Right lobe of liver (tissue), 6 donors: Measurements from ENCODE around the gene P2RY12. TPM values are rescaled to one million over a fixed set of nuclear protein-coding genes. Genes with fewer than 3 reads are reported as not detected.

Experiments used
- ATAC-seq, 4 donors: fragments of 200-7000 bp; cut with Tn5 transposase; one replicate each; pipeline ENCODE4 v1.9.1; 2020; ENCODE audit warnings: mild to moderate bottlenecking in 4 of 4, moderate library complexity in 4 of 4
- DNase-seq, 3 donors: peaks; one replicate each; pipeline ENCODE4 v3.0.0-alpha.2; 2020
- H3K27ac ChIP-seq, 3 donors: fragments of 200-600 bp; one replicate each; pipeline ENCODE4 v1.8.0; 2022
- H3K27me3 ChIP-seq, 2 donors: fragments of 200-600 bp; one replicate each; pipeline ENCODE4 v1.8.0; 2022
- H3K36me3 ChIP-seq, 4 donors: fragments of 200-600 bp; sonication (generic) in 1 of 4; one replicate each; pipeline versions ENCODE4 v1.5.1 to v1.8.0; 2017 to 2022; ENCODE audit warnings: control low read depth in 1 of 4
- H3K4me1 ChIP-seq, 4 donors: fragments of 200-600 bp; sonication (generic) in 1 of 4; one replicate each; pipeline versions ENCODE4 v1.5.1 to v1.8.0; 2017 to 2022; ENCODE audit warnings: control low read depth in 1 of 4
- H3K4me3 ChIP-seq, 3 donors: fragments of 200-600 bp; one replicate each; pipeline ENCODE4 v1.8.0; 2022
- H3K9me3 ChIP-seq, 4 donors: fragments of 200-600 bp; sonication (generic) in 1 of 4; one replicate each; pipeline versions ENCODE4 v1.5.1 to v1.8.0; 2017 to 2022; ENCODE audit warnings: control low read depth in 1 of 4
- POLR2A ChIP-seq: fragments of 450-650 bp; IDR thresholded peaks from one replicate; pipeline ENCODE4 v1.6.1; 2017; ENCODE audit warnings: antibody characterized with exemption, mild to moderate bottlenecking
- WGBS: methylation state at CpG from one replicate; pipeline ENCODE4 v1.1.6; 2018; ENCODE audit warnings: low coverage, low lambda C conversion rate; ENCODE audit not compliant: insufficient coverage; ENCODE audit errors: missing lambda C conversion rate; 5-methylcytosine and 5-hydroxymethylcytosine counted together
- intact Hi-C, 2 donors: fragments of 100-400 bp; cut with DNase I; formaldehyde crosslinking; loops; one replicate each; pipeline versions ENCODE4 v1.11.2 to v1.14.1; 2022
- total RNA-seq, 6 experiments: library from RNA; depleted of rRNA in 2 of 6; stranded (reverse); fragments of >200 nt in 2 of 6; fragmentation: NEBNext Ultra II Directional in 3 of 6; extraction: Animal tissue kit (Norgen Biotek cat#: 25700) in 3 of 6; gene quantifications; one replicate each; pipeline versions ENCODE4 v1.1.0 to v1.2.4, GENCODE V29; 2016 to 2023
- TF ChIP-seq, protein P1 (sequence below), 4 donors: fragments of 200-600 bp in 3 of 4; fragments of 450-650 bp in 1 of 4; IDR thresholded peaks; one replicate each; pipeline versions ENCODE4 v1.5.1 to v1.8.0; 2016 to 2022; ENCODE audit warnings: antibody characterized with exemption in 4 of 4, mild to moderate bottlenecking in 2 of 4
- donor health status: DM: no; HTN: yes; CAD: no.
- donor health status: DM: no; HTN: no; CAD: no.
- donor health status: DM: no; HTN: no; CAD: no.
- donor health status: DM: no; HTN: yes; CAD: no.
- donor health status: DM: no; HTN: yes; CAD: no.

P2RY12 gene
- total RNA-seq, 6 experiments from 2014 or later, result 0.42 to 1.8 (median 1.2) TPM

DNA sequence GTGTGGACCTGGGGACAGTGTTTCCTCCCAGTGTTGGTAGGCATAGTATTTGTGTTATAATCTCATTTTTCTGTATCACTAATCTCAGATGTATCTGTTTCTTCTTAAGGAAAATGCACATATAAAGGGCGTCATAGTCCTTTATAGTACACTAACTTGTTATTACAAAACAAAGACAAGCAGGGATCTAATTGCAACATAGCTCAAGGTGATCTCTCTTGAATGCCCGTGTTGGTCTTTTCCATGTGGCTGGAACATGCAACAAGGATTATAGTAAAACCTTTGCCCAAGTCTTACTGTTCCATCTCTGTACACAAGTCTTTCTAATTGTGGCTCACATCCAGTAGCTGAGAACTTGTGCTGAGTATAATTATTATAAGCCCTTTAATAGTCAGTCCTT lies 64.4 kb downstream of the P2RY12 start:
- no peaks in the 10 kb centered on the region for H3K9me3 ChIP-seq
- DNase-seq (no peak), ATAC-seq (no peak)
- no peak overlapping the region for H3K27ac ChIP-seq
- no peak overlapping the region for H3K4me3 ChIP-seq
- H3K4me1 ChIP-seq, result no peaks in the 10 kb centered on the region
- intact Hi-C loops, result no loop called here
- TF ChIP-seq, protein P1, sequence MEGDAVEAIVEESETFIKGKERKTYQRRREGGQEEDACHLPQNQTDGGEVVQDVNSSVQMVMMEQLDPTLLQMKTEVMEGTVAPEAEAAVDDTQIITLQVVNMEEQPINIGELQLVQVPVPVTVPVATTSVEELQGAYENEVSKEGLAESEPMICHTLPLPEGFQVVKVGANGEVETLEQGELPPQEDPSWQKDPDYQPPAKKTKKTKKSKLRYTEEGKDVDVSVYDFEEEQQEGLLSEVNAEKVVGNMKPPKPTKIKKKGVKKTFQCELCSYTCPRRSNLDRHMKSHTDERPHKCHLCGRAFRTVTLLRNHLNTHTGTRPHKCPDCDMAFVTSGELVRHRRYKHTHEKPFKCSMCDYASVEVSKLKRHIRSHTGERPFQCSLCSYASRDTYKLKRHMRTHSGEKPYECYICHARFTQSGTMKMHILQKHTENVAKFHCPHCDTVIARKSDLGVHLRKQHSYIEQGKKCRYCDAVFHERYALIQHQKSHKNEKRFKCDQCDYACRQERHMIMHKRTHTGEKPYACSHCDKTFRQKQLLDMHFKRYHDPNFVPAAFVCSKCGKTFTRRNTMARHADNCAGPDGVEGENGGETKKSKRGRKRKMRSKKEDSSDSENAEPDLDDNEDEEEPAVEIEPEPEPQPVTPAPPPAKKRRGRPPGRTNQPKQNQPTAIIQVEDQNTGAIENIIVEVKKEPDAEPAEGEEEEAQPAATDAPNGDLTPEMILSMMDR (IDR thresholded peaks at IDR 0.05), result no peak
- TF ChIP-seq POLR2A, result no peak
- H3K27me3 ChIP-seq, result no peaks in the 10 kb centered on the region
- no peaks in the 10 kb centered on the region for H3K36me3 ChIP-seq
- WGBS, result 50% methylated on average over 2 of the region's 2 CpGs

DNA sequence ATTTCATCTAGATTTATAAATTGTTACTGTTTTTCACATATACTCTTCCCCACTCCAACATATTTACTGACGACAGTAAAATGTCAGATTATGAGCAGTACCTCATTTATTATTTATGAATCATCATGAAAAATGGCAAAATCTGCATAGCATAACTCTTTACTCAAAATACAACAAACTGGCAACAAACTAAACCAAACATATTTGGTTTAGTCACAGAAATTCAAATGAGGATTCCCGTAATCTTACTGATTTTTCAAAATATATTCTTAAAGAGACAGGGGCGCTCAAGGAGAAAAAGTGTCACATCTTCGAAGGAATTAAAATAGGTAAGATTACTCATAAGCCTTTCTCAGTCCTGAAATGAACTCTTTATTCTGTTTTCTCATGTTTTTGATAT lies 64.9 kb downstream of the P2RY12 start:
- Histone ChIP-seq H3K27me3 (no peaks in the 10 kb centered on the region), H3K9me3 (no peaks in the 10 kb centered on the region), H3K4me1 (no peaks in the 10 kb centered on the region), H3K27ac (no peak overlapping the region), H3K4me3 (no peak overlapping the region), H3K36me3 (no peaks in the 10 kb centered on the region)
- ATAC-seq (no peak), DNase-seq (no peak)
- 79% methylated on average over 4 of the region's 4 CpGs for WGBS
- TF ChIP-seq, protein P1 (IDR thresholded peaks at IDR 0.05), result no peak
- no peak for TF ChIP-seq POLR2A
- intact Hi-C loops, result no loop called here

DNA sequence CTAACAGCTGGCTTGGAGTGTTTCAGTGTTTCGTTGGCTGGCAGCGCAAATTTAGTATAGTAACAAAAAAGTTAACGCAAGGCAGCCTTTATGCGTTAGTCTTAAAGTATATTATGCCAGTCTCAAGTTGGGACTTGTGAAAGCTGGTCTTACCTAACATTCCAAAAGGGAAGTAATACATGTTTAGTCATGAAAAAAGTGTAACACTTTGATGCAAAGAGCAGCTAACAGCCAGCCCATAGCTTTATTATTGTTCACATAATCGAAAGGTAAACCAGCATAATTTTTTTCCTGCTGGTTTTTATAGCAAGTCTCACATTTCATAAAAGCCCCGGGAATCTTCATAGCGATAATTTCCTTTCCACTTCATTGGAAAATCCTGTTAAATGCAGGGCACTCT lies 65.6 kb downstream of the P2RY12 start:
- Histone ChIP-seq H3K4me1 (no peaks in the 10 kb centered on the region), H3K4me3 (no peak overlapping the region), H3K9me3 (no peaks in the 10 kb centered on the region), H3K27ac (no peak overlapping the region), H3K27me3 (no peaks in the 10 kb centered on the region), H3K36me3 (no peaks in the 10 kb centered on the region)
- peak in 1 of 4 donors; percentile 46 for ATAC-seq
- no peak for TF ChIP-seq POLR2A
- TF ChIP-seq, protein P1 (IDR thresholded peaks at IDR 0.05), result no peak
- 77% methylated on average over 7 of the region's 7 CpGs for WGBS
- DNase-seq, result no peak
- intact Hi-C loops, result no loop called here

DNA sequence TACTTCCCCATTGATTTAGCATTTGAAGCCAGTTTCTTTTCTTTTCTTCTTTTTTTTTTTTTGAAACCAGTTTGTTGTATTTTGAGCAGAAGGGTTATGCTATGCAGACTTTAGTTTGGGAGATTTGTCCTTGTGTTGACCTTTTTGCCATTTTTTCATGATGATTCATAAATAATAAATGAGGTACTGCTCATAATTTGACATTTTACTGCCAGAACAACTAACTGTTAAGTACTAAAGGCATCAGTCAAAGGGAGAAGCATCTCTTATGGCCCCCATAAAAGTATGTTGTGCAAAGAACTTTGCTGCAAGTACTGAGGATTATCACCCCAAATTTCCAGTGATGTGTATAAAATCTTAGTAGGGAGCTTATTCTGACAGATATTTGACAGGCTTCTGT lies 66.2 kb downstream of the P2RY12 start:
- H3K36me3 ChIP-seq, result no peaks in the 10 kb centered on the region
- no peak overlapping the region for H3K4me3 ChIP-seq
- TF ChIP-seq, protein P1 (IDR thresholded peaks at IDR 0.05), result no peak
- TF ChIP-seq POLR2A, result no peak
- no peaks in the 10 kb centered on the region for H3K9me3 ChIP-seq
- no peaks in the 10 kb centered on the region for H3K4me1 ChIP-seq
- no peak for ATAC-seq
- no peak for DNase-seq
- H3K27ac ChIP-seq, result no peak overlapping the region
- H3K27me3 ChIP-seq, result no peaks in the 10 kb centered on the region
- intact Hi-C loops, result no loop called here
